GM18499 (cell line): Measurements from ENCODE around the gene MRPL24.

Experiments
- ATAC-seq: cut with Tn5 transposase; IDR thresholded peaks from one replicate; pipeline ENCODE4 v1.9.1; 2021; ENCODE audit warnings: moderate number of reproducible peaks; ENCODE audit not compliant: insufficient read depth, unreplicated experiment

MRPL24 gene

DNA sequence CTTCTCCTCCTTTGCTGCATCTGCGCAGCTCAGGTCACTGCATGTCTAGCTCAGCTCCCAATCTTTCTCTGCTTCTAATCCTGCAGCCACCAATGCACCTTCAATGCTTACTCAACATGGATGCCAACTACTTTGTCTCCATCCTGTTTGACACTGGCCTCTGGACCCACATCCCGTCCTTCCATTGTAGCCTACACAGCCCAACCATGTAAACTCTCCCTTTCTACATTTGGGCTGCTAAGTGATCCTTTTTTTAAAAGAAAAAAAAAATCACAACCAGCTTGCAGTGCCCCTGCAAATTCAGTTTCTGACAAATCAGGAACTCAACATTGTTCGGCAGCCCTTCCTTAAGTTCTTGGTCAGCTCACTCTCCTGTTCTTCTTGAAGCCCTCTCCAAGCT is 26.1 kb downstream of the MRPL24 start:
- ATAC-seq = no peak

DNA sequence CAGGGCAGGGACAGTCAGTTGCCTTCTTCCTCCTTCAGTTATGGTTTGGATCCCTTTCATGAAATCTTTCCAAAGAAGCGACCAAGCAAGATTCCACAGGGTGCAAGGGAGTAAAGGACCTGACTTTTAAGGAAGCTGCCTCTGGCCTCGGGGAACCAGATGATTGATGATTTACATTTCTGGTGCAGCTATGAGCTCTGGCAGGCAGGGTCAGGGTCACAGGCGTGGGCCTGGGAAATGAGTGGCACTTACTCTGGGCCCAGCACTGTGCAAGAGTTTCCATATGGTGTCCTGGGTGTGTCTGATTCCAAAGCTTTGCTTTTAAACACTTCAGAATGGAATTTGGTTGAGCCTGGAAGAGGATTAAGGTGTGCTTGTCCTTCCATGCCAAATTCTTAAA is 28.3 kb downstream of the MRPL24 start:
- no peak for ATAC-seq

DNA sequence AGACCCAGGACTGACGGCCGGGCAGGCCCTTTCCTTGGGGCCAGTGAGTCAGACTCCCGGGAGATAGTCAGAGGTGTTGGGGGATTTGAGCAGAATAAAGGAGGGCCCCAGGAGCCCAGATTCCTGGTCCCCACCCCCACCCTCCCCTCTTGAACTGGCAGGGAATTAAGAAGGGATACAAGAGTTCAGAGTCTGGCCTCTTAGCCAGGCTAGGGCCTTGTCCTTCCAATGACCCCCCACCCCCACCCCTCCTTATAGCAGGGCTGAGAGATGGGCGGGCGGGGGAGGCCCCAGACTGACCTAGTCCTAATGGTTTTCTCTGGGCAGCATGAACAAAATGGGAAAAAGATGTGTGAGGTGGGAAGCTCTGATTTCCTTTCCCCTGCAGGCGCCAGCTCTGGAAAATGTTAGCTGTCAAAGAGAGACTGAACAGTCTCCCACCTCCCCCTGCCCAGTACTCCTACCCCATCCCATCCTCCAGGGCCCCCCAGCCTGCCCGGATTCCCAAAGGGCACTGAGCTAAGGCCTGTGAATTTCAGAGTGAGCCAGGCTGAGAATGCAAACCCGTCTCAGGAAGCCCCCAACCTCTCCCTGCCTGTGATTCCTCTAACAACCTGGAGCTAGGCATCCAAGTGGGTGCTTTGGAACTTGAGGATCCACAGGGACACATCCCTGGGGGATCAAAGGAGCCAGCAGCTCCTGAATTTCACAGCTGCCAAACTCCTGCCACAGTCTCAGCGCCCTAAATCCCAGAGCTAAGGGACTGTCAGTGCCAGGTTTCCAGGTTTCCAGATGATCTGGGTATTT is 29.7 kb downstream of the MRPL24 start:
- ATAC-seq = no peak

DNA sequence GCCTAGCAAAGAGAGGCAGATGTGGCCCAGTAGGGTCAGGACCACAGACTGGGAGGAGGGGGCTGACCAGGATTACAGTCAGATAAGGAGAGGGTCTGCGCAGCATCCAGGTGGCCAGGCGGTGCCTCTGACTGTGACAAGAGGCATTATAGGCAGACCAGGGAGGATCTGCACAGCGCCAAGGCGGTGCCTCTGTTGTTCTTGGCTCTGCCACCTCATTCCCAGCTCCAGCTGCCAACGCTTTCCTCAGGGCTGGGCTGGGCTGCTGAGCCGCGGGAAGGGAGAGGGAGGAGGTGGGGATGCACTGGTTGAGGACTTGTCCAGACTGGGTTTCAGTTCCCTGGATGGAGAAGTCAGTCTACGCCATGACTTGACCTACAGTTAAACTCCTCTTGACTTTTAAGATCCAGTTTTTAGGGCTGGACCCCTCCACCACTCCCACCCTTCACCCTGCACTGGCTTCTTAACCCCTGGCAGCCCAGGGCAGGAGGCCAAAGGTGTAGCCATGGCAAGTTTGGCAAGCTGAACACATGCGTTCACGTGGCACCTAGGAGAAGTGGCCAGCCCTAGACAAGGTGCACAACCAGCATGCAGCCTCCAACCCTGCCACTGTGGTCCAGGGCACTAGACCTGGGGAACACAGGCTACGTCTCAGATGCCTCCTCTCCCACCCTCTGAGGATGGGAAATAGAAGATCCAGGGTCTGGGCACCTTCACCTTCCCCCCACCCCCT is 31.0 kb downstream of the MRPL24 start:
- no peak for ATAC-seq

DNA sequence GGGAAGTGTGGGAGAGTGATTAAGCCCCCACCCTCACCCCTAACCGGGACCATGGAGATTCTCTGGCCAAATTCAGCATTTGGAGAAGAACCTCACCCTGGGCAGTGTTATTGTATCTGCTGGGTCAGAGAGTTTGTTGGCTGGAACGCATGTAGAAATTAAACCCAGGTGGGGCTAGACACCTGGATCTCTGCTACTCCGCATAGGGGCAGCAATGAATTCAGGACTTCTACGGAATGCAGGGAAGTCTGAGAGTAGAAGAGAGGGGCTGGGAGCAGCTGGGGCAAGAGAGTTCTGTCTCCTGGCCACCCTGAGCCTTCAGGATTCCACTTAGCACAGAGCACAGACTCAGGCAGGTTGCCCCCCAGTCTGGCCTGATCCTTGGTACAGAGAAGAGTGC is 31.9 kb downstream of the MRPL24 start:
- no peak for ATAC-seq

DNA sequence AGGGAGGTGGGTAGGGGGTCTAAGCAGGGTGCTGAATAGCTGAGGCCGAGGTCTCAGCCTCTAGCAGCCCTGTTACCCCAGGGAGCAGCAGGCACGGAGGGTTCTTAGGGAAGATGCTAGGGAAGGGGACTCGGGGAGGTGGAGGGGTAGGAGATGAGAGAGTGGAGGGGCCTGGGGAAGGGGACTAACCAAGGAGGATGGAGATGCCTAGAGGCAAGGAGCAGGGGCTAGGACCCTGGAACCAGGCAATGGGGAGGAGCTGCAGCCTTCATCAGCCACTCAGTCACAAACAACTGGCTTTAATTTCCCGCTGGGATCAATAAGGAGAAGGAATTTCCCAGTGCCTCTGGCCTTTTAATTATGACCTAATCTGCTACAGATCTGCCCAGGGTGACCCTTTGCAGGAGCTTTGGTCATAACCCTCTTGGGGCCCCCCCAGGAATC is 32.6 kb downstream of the MRPL24 start:
- ATAC-seq = no peak

DNA sequence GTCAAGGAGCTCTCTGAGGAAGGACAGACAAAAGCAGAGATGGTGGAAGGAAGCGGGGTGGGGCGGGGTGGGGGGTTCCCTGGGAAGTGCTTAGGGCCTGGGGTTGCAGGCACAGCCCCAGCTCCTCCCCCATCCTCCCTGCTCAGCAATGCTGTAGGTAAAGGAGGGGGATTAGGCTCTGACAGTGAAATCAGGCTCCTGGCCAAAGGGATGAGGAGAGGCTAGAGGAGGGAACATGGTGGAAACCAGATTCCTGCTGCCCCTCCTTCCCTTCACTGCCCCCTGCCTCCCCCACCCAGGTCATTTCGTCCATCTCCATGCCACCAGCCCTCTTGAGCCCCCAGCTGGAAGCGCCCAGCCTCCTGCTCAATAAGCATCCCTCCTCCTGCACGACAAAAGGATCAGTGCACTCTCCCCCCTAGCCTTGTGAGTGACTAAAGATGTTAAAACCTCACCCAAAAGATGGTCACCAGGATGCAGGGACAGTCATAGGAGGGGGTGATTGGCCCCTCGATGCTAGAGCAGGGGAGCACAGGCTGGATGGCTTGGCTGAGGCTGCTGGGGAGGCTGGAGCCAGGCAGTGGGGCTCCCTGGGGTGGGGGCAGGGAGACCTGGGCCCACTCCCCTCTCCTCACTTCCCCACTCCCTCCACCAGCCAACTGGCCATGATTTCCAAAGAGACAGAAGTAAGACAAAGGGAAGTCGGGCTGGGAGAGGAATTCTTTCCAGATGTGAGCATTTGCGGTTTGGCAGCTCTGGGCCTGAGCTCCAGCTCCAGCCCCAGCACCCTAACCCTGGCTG is 33.3 kb downstream of the MRPL24 start:
- ATAC-seq = no peak

DNA sequence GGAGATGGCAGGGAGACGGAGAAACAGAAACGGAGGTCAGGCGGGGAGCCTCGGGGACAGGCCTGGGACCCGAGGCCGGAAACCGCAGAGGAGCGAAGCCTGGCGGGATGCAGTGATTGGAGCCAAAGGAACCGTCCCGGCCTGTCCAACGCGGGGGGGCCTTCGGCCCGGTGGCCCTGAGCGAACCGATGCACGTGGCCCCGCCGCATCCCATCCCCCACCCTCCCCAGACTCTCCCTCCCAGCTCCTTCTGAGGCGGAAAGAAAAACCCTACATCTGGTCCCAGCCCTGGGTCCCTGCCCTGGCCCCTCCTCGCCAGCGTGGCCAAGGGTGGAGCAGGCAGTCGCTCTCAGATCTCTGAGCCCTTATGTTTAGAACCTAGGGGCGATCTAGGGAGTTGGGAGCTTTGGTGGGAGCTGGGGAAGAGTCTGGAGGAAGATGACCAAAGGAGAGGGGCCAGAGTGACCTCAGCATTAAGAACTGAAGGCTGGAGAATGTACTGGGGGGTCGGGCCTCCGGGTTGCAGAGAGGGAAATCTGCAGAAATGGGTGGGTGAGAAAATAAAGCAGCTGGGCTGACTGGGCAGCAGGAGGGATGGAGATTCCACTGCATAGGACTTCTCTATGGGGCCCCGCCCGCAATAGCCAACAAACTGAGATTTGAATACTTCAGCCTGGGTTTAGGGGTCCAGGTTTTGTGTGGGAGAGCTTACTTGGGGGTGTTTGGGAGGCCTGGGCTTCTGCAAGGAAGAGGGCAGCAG is 34.1 kb downstream of the MRPL24 start:
- ATAC-seq = no peak

DNA sequence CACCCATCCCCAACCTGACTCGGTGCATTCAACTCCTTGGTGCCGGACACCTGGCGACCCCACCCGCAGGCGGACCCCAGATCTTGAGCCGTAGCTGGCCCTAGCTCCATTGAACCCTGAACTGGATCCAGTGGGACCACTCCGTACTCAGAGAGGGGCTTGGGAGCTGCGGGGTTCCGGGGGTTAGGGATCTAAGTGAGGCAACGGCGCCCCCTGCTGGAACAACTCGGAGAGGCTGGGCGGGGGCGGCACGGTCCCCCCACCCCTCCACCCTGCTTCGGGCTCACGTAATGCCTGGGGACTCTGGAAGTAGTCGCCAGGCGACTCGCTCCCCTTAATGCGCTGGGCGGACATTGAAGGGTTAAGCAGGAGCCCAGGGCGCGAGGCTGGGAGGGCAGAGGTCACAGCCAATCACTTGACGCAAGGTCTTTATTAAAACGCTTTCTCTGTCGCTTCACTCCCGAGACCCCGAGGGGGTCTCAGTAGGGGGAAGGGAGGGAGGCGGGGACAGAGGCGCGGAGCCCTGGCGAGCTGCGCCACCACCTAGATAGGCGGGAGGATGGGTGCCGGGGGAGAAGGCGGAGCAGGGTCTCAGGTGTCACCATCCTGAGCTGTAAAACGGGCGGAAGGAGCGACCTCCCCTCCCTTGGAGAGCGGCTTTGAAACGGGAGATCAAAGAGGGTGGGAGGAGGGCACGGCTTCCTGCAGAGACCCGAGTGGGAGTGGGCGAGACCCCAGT is 34.8 kb downstream of the MRPL24 start:
- no peak for ATAC-seq

DNA sequence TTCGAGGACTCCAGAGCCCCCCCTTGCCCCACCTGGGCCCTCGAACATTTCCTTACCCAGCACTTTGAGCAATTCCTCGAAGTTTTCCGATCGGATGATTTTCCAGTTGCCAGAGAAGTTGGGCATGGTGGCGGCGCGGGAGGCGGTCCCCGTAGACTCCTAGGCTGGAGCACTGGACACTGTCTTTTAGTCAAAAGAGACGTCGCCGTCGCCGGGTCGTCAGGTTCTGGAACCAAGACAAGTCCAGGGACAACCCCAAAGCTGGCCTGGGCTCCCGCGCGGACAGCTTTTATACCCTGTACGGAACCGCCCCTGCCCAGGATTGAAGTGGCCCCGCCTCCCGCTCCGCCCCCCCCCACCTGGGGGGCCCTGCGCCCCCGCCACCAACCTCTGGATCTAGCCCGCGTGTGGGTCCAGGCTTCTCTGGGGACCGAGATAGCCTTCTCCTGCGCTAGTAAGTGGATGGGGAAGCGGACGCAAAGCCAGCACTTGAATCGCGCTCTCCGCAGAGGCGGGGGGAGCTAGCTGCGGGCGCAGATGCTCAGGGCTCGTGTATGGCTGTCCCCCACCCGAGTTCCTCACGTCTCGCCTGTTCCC is 35.5 kb downstream of the MRPL24 start, which contains the start of gene CRABP2:
Gene CRABP2, minus strand, starts transcription at position 263 of the 597 bp plus-strand sequence. Its CDS starts 137 bp downstream, at position 126.
- no peak for ATAC-seq

DNA sequence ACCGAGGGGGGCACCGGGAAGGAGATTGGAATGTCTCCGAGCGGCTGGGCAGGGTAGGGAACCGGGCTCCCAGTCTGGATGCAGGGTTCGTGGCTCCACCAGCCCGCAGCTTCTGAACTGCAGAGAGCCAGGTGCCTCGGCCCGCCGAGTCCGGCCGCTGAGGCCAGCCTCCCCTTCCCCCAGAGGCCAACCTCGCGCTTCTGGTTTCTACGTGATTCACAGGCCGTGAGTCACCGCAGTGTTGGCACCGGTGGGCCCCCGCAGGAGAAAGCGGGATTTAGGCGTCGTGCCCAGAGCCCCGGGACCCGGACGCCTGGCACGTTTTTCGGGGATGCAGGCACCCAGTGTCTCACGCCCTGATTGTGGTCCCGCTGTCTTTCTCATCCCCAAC is 36.0 kb downstream of the MRPL24 start:
- no peak for ATAC-seq

DNA sequence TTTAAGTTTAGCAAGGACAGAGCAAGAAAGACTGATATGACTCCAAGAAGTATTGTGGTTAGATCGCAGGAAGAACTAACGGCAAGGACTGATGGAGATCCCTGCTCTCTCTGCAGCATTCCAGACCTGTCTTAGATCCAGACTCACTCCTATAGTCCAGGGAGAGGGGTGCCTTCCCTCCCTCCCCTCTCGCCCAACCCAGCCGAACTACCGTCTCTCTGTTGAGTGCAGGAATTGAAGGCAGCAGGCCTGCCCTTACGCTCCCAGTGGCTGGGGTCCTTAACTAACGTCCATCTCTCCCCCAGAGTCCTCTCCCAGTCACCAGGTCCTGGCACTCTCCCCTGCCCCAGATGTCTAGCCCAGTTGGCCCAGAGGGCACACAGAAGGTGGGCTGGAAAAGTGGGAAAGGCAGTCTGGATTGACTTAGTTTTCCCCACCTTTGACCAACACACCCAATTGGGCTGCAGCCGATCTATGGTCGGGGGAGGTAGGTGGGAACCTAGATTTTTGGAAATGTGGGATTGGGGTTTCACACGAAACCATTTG is 36.6 kb downstream of the MRPL24 start:
- ATAC-seq = no peak

DNA sequence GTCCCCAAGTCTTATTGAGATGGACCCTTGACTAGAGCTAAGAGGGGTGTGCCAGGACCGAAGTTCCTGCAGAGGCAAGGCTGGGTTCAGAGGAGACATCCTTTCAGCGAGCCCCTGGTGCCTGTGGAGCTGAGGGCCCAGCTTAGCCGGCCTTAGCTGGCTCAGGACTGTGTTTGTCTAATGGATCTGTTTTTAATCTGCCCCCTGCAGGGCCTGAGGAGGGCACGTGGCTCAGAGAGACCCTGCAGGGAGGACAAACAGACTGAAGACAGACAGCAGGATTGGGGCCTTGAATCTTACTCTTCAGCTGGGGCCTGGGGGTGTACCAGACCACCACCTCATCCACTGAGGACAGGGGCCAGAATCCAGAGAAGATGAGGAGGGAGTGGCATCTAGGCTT is 37.1 kb downstream of the MRPL24 start:
- no peak for ATAC-seq

DNA sequence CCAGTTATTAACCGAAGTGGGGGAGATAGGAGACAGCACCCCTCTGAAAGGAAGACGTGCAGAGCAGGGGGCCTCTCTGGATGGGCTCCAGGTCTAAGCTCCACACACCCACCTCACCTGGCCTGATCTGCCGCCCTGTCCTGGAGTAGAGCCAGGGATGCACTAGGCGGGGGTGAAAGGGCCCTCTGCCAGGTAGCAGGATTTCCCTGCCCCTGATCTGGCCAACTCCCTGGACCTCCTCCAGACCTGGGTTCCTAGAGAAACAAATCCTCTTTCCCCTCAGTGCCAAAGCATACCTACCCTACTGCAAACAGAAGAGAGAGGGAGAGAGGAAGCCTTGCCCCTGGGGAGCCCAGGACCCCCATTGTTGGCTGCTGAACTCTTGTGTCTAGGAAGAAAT is 37.6 kb downstream of the MRPL24 start:
- ATAC-seq = no peak

DNA sequence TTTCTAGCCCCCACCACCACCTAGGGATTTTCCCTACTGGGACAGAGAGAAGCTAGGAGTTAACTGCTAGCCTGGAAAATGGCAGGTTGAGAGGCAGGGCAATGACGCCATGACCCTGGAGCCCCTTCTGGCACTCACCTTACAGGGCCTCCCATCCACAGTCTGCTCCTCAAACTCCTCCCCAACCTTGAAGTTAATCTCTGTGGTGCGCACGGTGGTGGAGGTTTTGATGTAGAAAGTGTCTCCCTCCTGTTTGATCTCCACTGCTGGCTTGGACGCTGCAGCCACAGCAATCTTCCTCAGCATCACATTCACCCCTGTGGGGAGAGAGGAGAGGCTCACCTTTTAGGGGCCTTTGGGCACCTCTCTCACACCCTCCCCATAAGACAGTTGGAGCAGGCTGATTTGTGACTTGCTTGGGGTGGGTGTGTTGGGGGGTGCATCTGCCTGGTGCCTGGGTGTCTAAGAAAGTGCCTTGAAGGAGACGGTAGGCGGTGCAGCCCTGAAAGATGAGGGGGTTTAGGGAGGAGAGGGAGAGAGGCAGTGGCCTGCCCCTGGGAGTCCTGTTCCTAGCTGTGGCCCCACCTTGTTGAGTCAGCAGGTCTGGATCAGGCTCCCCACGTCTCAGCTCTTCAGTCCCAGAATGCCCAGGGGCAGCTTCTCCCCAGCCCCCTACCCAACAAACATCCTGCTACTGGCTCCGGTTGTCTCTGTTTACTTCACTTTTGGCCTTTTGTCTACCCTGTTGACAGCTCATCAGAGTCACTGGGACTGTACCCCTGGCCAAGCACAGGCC is 40.0 kb downstream of the MRPL24 start:
- no peak for ATAC-seq

DNA sequence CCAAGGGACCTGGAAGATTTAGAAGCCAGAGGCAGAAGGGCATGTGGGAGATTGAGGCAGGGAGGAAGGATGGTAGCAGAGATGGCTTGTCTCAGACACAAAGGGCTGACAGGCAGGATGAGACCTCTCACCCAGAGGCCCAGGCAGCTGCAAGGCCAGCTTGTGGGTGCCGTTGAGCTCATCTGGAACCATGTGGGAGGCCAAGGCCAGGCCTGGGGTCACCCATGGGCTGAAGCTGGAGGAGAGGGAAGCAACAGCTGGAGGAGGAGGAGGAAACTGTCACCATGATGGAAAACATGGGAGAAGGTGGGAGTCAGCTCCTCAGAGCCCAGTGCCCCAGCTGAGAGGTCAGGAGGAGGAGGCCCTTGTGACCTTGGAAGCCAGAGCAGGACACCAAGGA is 41.9 kb downstream of the MRPL24 start:
- ATAC-seq = no peak

DNA sequence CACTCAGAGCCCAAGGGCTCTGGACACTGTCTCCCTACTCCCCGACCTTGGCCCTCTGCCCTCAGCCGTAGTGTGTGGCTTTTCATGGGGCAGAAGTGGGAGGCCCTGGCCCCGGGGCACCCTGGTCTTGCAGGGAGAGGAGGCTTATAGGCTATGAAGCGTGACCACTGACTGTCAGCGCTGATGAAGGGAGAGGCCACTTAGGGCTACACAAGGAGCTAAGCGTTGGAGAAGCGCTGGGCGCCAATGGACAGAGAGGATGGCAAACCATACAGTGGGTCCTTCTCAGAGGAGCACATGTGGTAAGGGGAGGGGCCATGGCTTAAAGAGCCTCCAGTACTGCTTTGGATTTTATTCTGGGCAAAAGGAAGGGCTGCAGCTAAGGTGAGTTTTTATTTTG is 43.4 kb downstream of the MRPL24 start:
- no peak for ATAC-seq

DNA sequence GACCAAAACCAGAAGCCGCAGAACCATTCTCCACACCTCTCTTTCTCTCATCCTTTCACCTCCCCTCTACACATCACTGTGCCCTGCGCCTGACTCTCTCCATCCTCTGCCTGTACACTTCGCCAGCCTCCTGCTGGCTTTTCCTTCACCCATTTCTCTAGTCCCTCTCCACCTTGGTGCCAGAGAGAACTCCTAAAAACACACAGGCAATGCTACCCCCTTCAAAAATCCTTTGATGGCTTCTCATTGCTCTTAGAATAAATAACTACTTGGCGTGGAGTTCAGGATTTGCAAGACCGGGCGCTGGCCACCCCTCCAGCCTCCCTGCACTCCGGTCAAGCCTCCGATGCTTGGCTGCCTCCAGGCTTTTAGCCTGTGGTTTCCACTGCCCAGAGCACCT is 44.1 kb downstream of the MRPL24 start:
- ATAC-seq = no peak
